ENCODE measurements around the gene TRAPPC14. TPM values are rescaled to one million over a fixed set of nuclear protein-coding genes. Genes with fewer than 3 reads are reported as not detected.

Gene TRAPPC14
- total and polyA plus RNA-seq, 2 donors from 2014 or later, result 14.8 to 27.1 TPM

DNA sequence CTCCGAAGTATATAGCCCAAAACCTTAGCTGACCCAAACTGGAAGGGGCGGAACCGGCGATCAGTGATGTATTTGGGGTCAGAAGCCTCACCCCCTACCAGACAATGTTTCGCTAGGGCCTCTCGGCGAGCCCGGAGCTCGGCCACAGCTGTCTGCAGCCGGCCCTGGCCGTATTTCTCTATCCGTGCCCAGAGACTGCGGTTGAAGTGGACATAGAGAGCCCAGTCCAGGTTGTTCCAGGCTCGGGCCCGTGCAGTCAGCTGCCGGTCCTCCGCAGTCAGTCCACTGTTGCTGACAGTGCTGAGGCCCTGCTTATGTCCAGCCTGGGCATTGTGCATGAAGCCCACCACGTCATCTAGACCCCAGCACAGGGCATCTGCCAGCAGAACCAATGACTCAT lies 1.5 kb upstream of the TRAPPC14 start:
- no peak overlapping the region for H3K9ac ChIP-seq (ENCODE audit: low read length in 3 of 3)
- TF ChIP-seq, protein P1, sequence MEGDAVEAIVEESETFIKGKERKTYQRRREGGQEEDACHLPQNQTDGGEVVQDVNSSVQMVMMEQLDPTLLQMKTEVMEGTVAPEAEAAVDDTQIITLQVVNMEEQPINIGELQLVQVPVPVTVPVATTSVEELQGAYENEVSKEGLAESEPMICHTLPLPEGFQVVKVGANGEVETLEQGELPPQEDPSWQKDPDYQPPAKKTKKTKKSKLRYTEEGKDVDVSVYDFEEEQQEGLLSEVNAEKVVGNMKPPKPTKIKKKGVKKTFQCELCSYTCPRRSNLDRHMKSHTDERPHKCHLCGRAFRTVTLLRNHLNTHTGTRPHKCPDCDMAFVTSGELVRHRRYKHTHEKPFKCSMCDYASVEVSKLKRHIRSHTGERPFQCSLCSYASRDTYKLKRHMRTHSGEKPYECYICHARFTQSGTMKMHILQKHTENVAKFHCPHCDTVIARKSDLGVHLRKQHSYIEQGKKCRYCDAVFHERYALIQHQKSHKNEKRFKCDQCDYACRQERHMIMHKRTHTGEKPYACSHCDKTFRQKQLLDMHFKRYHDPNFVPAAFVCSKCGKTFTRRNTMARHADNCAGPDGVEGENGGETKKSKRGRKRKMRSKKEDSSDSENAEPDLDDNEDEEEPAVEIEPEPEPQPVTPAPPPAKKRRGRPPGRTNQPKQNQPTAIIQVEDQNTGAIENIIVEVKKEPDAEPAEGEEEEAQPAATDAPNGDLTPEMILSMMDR (IDR thresholded peaks at IDR 0.05; ENCODE audit: borderline replicate concordance, extremely low read depth, insufficient read depth), result no peak
- no peak for DNase-seq
- peaks cover 2 to 9% (median 3%) of the 10 kb centered on the region in 3 donors for H3K36me3 ChIP-seq (ENCODE audit: control insufficient read depth in 2 of 3, insufficient read depth in 3 of 3, low read length in 3 of 3)
- no peaks in the 10 kb centered on the region for H3K9me3 ChIP-seq (ENCODE audit: control insufficient read depth in 2 of 3, insufficient read depth in 1 of 3, low read length in 3 of 3)
- no peak overlapping the region for H3K27ac ChIP-seq (ENCODE audit: low read depth in 2 of 2, low read length in 2 of 2)
- intact Hi-C loops (cut with DNase I), result no loop called here
- H3K4me3 ChIP-seq (ENCODE audit: low read length in 3 of 3), result no peak overlapping the region
- FAIRE-seq, result no peak
- H3K4me1 ChIP-seq (ENCODE audit: control insufficient read depth in 2 of 3, insufficient read depth in 2 of 3, low read depth in 1 of 3, low read length in 3 of 3), result peaks cover 0 to 8% (median 4%) of the 10 kb centered on the region in 3 donors
- no peaks in the 10 kb centered on the region for H3K27me3 ChIP-seq (ENCODE audit: control insufficient read depth, insufficient read depth, low read length)

DNA sequence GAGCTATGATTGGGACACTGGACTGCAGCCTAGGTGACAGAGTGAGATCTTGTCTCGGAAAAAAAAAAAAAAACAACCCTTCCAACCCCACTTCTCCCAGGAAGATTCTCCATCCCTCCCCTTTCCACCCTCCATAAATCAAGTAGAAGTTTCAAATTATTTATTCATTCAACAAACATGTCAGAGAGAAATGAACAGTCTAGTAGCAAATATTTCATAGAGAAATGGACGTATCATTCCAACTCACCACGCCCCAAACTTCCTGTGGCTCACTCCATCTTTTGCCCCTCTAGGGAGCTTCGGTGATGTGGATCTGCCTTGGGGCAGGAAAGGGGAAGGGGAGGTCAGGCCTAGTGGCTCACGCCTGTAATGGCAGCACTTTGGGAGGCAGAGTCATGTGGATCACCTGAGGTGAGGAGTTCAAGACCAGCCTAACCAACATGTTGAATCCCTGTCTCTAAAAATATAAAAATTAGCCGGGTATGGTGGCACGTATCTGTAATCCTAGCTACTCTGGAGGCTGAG lies 638 bp upstream of the TRAPPC14 start:
- intact Hi-C loops (cut with DNase I), result no loop called here
- peak in 1 of 5 donors; percentile 50 for DNase-seq
- Histone ChIP-seq H3K9me3 (ENCODE audit: control insufficient read depth in 2 of 3, insufficient read depth in 1 of 3, low read length in 3 of 3) (no peaks in the 10 kb centered on the region), H3K27ac (ENCODE audit: low read depth in 2 of 2, low read length in 2 of 2) (peak overlapping the region in 1 of 2 donors; percentile 13), H3K4me1 (ENCODE audit: control insufficient read depth in 2 of 3, insufficient read depth in 2 of 3, low read depth in 1 of 3, low read length in 3 of 3) (peaks cover 0 to 8% (median 4%) of the 10 kb centered on the region in 3 donors), H3K27me3 (ENCODE audit: control insufficient read depth, insufficient read depth, low read length) (no peaks in the 10 kb centered on the region), H3K4me3 (ENCODE audit: low read length in 3 of 3) (peak overlapping the region; percentile 61 to 72 (median 71)), H3K36me3 (ENCODE audit: control insufficient read depth in 2 of 3, insufficient read depth in 3 of 3, low read length in 3 of 3) (peaks cover 2 to 13% (median 3%) of the 10 kb centered on the region in 3 donors), H3K9ac (ENCODE audit: low read length in 3 of 3) (peak overlapping the region; percentile 31 to 75 (median 59))
- no peak for FAIRE-seq
- TF ChIP-seq, protein P1 (IDR thresholded peaks at IDR 0.05; ENCODE audit: borderline replicate concordance, extremely low read depth, insufficient read depth), result no peak

DNA sequence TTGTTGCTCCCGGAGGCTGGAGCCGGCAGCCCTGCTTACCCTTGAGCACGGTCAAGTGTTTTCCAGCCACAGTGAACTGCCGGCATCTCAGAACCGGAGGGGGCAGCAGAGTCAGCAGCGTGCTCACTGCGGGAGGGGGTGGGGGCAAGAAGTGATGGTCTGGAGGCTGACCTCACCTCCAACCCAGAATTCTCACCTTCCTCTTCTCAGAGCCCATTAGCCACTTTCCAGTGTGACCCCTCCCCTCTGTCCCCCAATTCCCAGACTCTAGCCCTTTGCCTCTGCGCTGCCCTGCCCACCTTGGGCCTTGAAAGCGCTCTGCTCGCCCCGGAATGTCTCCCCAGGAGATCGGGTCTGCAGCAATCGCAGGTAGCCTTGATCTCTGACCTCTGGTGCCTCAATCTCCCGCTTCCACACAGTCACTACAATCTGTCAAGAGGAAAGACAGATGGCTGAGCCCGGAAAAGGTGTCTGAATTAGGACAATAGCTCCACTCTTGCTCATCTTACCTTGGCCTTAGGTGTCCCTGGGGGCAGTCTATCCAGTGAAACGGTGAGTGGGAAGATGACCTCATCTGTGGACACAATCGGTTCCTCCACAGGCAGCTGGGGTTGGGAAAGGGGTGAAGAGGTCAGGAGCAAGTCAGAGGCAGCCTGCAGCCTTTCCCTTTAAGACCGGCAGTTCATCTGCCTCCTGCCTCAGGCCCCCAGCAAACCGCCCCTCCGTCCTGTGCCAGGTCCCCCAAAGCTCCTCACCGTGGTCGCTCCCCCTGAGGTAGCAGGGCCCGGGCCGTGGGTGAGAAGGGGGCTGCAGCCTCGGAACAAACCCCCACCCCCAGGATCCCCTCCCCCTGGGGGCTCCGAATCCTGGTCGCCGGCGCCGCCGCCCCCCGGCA lies 942 bp downstream of the TRAPPC14 start:
- Histone ChIP-seq H3K27me3 (ENCODE audit: control insufficient read depth, insufficient read depth, low read length) (no peaks in the 10 kb centered on the region), H3K9me3 (ENCODE audit: control insufficient read depth in 2 of 3, insufficient read depth in 1 of 3, low read length in 3 of 3) (no peaks in the 10 kb centered on the region), H3K36me3 (ENCODE audit: control insufficient read depth in 2 of 3, insufficient read depth in 3 of 3, low read length in 3 of 3) (peaks cover 2 to 18% (median 3%) of the 10 kb centered on the region in 3 donors), H3K4me3 (ENCODE audit: low read length in 3 of 3) (peak overlapping the region; percentile 25 to 71 (median 26)), H3K4me1 (ENCODE audit: control insufficient read depth in 2 of 3, insufficient read depth in 2 of 3, low read depth in 1 of 3, low read length in 3 of 3) (peaks cover 0 to 8% (median 4%) of the 10 kb centered on the region in 3 donors), H3K27ac (ENCODE audit: low read depth in 2 of 2, low read length in 2 of 2) (peak overlapping the region; percentile 13 to 51), H3K9ac (ENCODE audit: low read length in 3 of 3) (peak overlapping the region; percentile 7 to 61 (median 41))
- intact Hi-C loops (cut with DNase I), result no loop called here
- DNase-seq (peak in 1 of 5 donors; percentile 69), FAIRE-seq (no peak)
- TF ChIP-seq, protein P1 (IDR thresholded peaks at IDR 0.05; ENCODE audit: borderline replicate concordance, extremely low read depth, insufficient read depth), result peak; percentile 9

Data from kidney (tissue), 14 donors.